Measurements from ENCODE around the gene ZG16B.

Gene ZG16B

DNA sequence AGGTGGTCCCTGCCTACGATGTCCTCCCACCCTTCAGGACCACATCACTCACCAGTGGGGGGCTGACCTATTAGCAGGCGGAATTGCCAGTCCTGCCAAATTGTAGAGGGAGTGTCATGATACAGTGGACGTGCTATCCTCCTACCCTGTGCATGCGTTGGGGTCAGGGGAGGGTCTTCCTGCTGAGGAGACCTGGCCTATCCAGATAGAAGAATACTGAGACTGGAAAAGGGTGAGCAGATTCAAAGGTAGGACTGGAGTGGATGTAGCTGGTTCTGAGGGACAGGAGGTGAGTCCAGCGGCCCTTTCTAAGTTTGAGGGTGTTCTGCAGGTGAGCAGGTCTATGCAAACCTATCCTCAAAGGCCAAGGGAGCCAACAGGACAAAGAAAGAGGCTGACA is 23.8 kb upstream of the ZG16B start:
- Histone ChIP-seq H3K9me3 (ENCODE audit: severe bottlenecking) (peaks cover 11% of the 10 kb centered on the region), H3K36me3 (ENCODE audit: low read depth) (no peaks in the 10 kb centered on the region), H3K27me3 (ENCODE audit: insufficient read depth, poor library complexity, severe bottlenecking) (peaks cover 3% of the 10 kb centered on the region), H3K27ac (ENCODE audit: poor library complexity, severe bottlenecking) (no peak overlapping the region), H3K4me3 (ENCODE audit: severe bottlenecking) (no peak overlapping the region), H3K4me1 (ENCODE audit: insufficient read depth, poor library complexity, severe bottlenecking) (no peaks in the 10 kb centered on the region)
- TF ChIP-seq, protein P1, sequence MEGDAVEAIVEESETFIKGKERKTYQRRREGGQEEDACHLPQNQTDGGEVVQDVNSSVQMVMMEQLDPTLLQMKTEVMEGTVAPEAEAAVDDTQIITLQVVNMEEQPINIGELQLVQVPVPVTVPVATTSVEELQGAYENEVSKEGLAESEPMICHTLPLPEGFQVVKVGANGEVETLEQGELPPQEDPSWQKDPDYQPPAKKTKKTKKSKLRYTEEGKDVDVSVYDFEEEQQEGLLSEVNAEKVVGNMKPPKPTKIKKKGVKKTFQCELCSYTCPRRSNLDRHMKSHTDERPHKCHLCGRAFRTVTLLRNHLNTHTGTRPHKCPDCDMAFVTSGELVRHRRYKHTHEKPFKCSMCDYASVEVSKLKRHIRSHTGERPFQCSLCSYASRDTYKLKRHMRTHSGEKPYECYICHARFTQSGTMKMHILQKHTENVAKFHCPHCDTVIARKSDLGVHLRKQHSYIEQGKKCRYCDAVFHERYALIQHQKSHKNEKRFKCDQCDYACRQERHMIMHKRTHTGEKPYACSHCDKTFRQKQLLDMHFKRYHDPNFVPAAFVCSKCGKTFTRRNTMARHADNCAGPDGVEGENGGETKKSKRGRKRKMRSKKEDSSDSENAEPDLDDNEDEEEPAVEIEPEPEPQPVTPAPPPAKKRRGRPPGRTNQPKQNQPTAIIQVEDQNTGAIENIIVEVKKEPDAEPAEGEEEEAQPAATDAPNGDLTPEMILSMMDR (IDR thresholded peaks at IDR 0.05; ENCODE audit: poor library complexity, severe bottlenecking), result no peak
- ATAC-seq (ENCODE audit: low read depth) (no peak), DNase-seq (ENCODE audit: low spot score) (peak; percentile 12)

DNA sequence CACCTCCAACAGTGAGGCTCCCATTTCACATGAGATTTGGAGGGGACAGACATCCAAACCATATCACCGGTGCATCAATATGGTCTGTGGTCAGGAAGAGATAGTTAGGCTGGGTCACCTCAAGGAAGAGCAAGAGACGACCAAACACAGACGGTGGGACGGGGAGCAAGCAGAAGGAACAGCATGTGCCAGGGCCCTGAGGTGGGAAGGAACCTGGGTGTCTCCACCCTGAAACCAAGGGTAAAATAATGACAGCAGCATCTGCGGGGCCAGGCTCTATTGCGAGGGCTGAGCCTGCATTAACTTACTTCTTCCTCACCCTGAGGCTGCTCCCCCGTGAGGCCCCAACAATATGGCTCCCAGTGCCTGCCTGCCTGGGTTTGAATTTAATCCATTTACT is 21.9 kb upstream of the ZG16B start:
- H3K9me3 ChIP-seq (ENCODE audit: severe bottlenecking), result peaks cover 8% of the 10 kb centered on the region
- no peaks in the 10 kb centered on the region for H3K36me3 ChIP-seq (ENCODE audit: low read depth)
- no peak overlapping the region for H3K4me3 ChIP-seq (ENCODE audit: severe bottlenecking)
- DNase-seq (ENCODE audit: low spot score), result peak; percentile 14
- no peaks in the 10 kb centered on the region for H3K4me1 ChIP-seq (ENCODE audit: insufficient read depth, poor library complexity, severe bottlenecking)
- peaks cover 2% of the 10 kb centered on the region for H3K27me3 ChIP-seq (ENCODE audit: insufficient read depth, poor library complexity, severe bottlenecking)
- no peak for ATAC-seq (ENCODE audit: low read depth)
- TF ChIP-seq, protein P1 (IDR thresholded peaks at IDR 0.05; ENCODE audit: poor library complexity, severe bottlenecking), result no peak
- no peak overlapping the region for H3K27ac ChIP-seq (ENCODE audit: poor library complexity, severe bottlenecking)

DNA sequence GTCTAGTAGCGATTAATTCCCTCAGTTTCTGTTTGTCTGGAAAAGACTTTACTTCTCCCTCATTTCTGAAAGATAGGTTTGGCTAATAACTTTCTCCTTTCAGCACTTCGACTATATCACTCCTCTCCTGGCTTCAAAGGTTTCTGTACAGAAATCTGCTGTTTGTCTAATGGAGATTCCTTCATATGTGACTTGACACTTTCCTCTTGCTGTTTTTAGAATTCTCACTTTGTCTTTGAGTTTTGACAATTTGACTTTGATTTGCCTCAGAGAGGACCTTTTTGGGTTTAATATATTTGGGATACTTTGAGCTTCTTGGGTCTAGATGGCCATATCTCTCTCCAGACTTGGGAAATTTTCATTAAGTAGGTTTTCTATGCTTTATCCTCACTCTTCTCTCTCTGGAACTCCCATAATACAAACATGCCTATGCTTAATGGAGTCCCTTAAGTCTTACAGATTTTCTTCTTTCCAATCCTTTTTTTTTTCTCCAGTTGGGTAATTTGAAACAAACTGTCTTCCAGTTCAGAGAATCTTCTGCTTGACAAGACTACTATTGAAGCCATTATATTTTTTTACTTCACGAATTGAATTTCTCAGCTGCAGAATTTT is 20.8 kb upstream of the ZG16B start:
- DNase-seq (ENCODE audit: low spot score), result no peak
- no peak overlapping the region for H3K4me3 ChIP-seq (ENCODE audit: severe bottlenecking)
- no peaks in the 10 kb centered on the region for H3K36me3 ChIP-seq (ENCODE audit: low read depth)
- no peaks in the 10 kb centered on the region for H3K4me1 ChIP-seq (ENCODE audit: insufficient read depth, poor library complexity, severe bottlenecking)
- no peak for ATAC-seq (ENCODE audit: low read depth)
- no peak overlapping the region for H3K27ac ChIP-seq (ENCODE audit: poor library complexity, severe bottlenecking)
- H3K9me3 ChIP-seq (ENCODE audit: severe bottlenecking), result no peaks in the 10 kb centered on the region
- H3K27me3 ChIP-seq (ENCODE audit: insufficient read depth, poor library complexity, severe bottlenecking), result no peaks in the 10 kb centered on the region
- TF ChIP-seq, protein P1 (IDR thresholded peaks at IDR 0.05; ENCODE audit: poor library complexity, severe bottlenecking), result no peak

DNA sequence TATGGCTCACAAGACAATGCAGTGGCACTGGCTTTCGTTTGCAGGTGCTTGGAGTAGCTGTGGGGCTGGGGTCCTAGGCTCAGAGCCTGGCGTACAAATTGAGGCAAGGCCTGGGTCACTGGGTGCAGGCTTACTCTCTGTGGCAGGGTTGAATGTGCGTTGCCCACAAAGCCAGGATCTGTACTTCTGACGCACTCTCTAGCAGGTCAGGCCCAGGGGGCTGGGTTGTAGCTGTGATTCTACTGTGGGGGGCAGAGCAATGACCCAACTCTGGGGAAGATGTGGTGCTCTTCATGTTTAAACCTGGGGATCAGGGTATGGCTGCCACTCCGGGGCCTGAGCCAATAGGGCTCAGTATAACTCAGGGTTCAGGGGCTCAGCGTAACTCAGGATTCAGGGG is 19.5 kb upstream of the ZG16B start:
- TF ChIP-seq, protein P1 (IDR thresholded peaks at IDR 0.05; ENCODE audit: poor library complexity, severe bottlenecking), result no peak
- Histone ChIP-seq H3K4me1 (ENCODE audit: insufficient read depth, poor library complexity, severe bottlenecking) (no peaks in the 10 kb centered on the region), H3K27ac (ENCODE audit: poor library complexity, severe bottlenecking) (no peak overlapping the region), H3K4me3 (ENCODE audit: severe bottlenecking) (no peak overlapping the region), H3K36me3 (ENCODE audit: low read depth) (no peaks in the 10 kb centered on the region), H3K9me3 (ENCODE audit: severe bottlenecking) (no peaks in the 10 kb centered on the region), H3K27me3 (ENCODE audit: insufficient read depth, poor library complexity, severe bottlenecking) (no peaks in the 10 kb centered on the region)
- ATAC-seq (ENCODE audit: low read depth) (no peak), DNase-seq (ENCODE audit: low spot score) (peak; percentile 36)

DNA sequence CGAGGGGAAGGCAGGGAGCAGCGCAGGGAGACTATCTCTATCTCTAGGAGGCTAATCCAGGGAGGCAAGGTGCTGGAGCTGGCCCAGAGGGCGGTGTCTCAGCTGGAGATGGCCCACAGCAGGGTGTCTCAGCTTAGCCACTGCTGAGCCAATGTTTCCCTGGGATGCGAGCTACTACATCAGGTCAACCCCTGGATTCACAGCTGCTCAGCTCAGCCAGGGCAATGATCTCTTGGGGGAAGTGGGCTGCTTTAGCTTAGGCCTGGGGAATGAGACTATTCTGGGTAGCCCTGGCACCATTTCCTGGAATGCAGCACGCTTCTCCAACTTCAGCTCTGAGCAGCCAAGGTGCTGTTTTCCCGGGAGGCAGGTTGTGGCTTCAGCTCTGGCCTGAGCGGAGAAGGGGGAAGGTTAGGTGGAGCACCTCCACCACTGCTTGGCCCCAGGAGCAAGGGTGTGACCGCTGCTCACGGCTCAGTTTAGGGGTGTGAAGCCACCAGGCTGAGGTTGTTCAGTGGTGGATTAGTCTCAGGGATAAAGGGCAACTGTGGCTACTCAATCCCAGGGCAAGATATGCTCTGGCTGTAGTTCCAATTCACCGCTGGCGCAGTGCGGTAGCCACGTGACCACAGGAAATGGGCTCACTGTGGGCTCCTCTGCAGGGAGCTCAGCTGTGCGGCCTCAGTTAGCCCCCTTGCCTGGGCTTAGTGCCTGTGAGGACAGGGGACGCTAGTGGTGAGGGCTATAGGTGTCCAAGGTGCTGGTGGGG is 18.2 kb upstream of the ZG16B start:
- H3K4me3 ChIP-seq (ENCODE audit: severe bottlenecking), result no peak overlapping the region
- no peaks in the 10 kb centered on the region for H3K9me3 ChIP-seq (ENCODE audit: severe bottlenecking)
- no peaks in the 10 kb centered on the region for H3K27me3 ChIP-seq (ENCODE audit: insufficient read depth, poor library complexity, severe bottlenecking)
- peak; percentile 33 for DNase-seq (ENCODE audit: low spot score)
- no peaks in the 10 kb centered on the region for H3K4me1 ChIP-seq (ENCODE audit: insufficient read depth, poor library complexity, severe bottlenecking)
- no peaks in the 10 kb centered on the region for H3K36me3 ChIP-seq (ENCODE audit: low read depth)
- no peak for ATAC-seq (ENCODE audit: low read depth)
- H3K27ac ChIP-seq (ENCODE audit: poor library complexity, severe bottlenecking), result no peak overlapping the region
- TF ChIP-seq, protein P1 (IDR thresholded peaks at IDR 0.05; ENCODE audit: poor library complexity, severe bottlenecking), result no peak

Data from RWPE2 (cell line).